Measurements from ENCODE around the gene ANAPC4.

DNA sequence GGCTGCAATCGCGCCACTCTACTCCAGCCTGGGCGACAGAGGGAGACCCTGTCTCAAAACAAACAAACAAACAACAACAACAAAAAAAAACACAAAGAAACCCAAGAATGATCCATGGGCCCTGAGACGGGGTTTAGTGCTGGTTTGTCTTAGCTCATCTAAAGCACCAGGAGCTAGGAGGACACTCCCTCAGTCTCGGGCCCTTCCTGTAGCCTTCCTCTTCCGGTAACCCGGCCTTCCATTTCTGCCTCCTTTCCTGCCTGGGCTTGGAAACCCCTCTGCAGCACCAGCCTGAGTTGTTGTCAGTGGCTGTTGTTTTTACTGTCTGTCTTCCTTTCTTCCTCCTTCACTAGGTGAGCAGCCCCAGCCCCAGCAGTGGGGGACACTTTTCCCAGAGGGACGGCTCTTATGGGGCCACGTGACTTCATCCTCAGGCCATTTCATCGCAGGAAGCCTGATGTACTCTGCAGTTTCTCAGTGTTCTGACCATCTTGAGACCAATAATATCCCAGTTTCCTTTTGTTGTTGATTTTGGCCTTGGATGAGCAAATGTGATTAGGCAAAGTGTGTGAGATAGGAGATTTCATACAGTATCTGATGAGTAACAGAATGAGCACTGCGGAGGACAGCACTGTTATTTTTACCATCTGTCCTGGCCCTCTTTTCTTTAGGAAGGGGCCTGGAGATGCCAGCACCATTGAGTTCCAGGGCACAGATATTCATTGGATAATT is 90.1 kb downstream of the ANAPC4 start:
- TF ChIP-seq, protein P1, sequence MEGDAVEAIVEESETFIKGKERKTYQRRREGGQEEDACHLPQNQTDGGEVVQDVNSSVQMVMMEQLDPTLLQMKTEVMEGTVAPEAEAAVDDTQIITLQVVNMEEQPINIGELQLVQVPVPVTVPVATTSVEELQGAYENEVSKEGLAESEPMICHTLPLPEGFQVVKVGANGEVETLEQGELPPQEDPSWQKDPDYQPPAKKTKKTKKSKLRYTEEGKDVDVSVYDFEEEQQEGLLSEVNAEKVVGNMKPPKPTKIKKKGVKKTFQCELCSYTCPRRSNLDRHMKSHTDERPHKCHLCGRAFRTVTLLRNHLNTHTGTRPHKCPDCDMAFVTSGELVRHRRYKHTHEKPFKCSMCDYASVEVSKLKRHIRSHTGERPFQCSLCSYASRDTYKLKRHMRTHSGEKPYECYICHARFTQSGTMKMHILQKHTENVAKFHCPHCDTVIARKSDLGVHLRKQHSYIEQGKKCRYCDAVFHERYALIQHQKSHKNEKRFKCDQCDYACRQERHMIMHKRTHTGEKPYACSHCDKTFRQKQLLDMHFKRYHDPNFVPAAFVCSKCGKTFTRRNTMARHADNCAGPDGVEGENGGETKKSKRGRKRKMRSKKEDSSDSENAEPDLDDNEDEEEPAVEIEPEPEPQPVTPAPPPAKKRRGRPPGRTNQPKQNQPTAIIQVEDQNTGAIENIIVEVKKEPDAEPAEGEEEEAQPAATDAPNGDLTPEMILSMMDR (conservative IDR thresholded peaks at IDR 0.05; ENCODE audit: low read depth, low read length) = no peak
- no peak for TF ChIP-seq EZH2 (IDR thresholded peaks at IDR 0.05; ENCODE audit: borderline replicate concordance, low read depth, low read length, poor library complexity, severe bottlenecking)
